H1 (cell line): ENCODE results near the gene OR4D11. TPM values are rescaled to one million over a fixed set of nuclear protein-coding genes. Genes with fewer than 3 reads are reported as not detected.
"Not testable (repeated sequence)": the region's sequence is repeated elsewhere in the genome, so short reads cannot be mapped to it uniquely, and the experiment has no call there.

ENCODE experiments used
- CTCF ChIA-PET: fragments of 300-600 bp; sonication (Branson Sonifier 250); formaldehyde crosslinking; loops from one replicate; lab custom pipeline; 2021; ENCODE audit not compliant: partially characterized antibody; lab: Charles Lee
- POLR2A ChIA-PET: fragments of 300-600 bp; sonication (Branson Sonifier 250); formaldehyde crosslinking; loops from one replicate; lab custom pipeline; 2021; ENCODE audit warnings: inconsistent platforms; ENCODE audit not compliant: partially characterized antibody; lab: Charles Lee
- DNase-seq, 2 experiments: peaks; one replicate each; pipeline versions ENCODE4 v3.0.0 to v3.0.0-alpha.2; 2010 to 2022; ENCODE audit warnings: low spot score in 2 of 2, low read depth in 1 of 2, mixed read lengths in 1 of 2
- FAIRE-seq: peaks from 2 replicates; lab custom pipeline; 2011; peaks lifted over from hg19 to GRCh38; lab: Jason Lieb, UNC
- H2AFZ ChIP-seq: 2 replicates; pipeline ENCODE4 v1.8.1; 2012; ENCODE audit warnings: low read length, inconsistent platforms
- H2AK5ac ChIP-seq: 2 replicates; pipeline ENCODE4 v1.6.1; 2013; ENCODE audit warnings: low read depth, low read length
- H2BK120ac ChIP-seq: replicated peaks from 2 replicates; pipeline ENCODE3; 2013; ENCODE audit warnings: low read depth, low read length, inconsistent platforms
- H2BK12ac ChIP-seq: 2 replicates; pipeline ENCODE4 v1.6.1; 2013; ENCODE audit warnings: low read depth, low read length
- H2BK15ac ChIP-seq: 2 replicates; pipeline ENCODE4 v1.6.1; 2013; ENCODE audit warnings: low read length
- H2BK20ac ChIP-seq: 2 replicates; pipeline ENCODE4 v1.6.1; 2013; ENCODE audit warnings: low read length
- H2BK5ac ChIP-seq: 2 replicates; pipeline ENCODE4 v1.6.1; 2013; ENCODE audit warnings: low read depth, low read length
- H3K14ac ChIP-seq: 2 replicates; pipeline ENCODE4 v1.6.1; 2013; ENCODE audit warnings: inconsistent platforms; ENCODE audit not compliant: insufficient read length
- H3K18ac ChIP-seq: 2 replicates; pipeline ENCODE4 v1.6.1; 2013; ENCODE audit warnings: low read length; ENCODE audit errors: extremely low read depth
- H3K23ac ChIP-seq: 2 replicates; pipeline ENCODE4 v1.6.1; 2013; ENCODE audit warnings: inconsistent platforms; ENCODE audit not compliant: insufficient read length
- H3K23me2 ChIP-seq: 2 replicates; pipeline ENCODE4 v1.6.1; 2013; ENCODE audit warnings: low read depth, low read length
- H3K27ac ChIP-seq: 2 replicates; pipeline ENCODE4 v1.6.1; 2011; ENCODE audit warnings: low read depth, low read length, inconsistent platforms
- H3K27me3 ChIP-seq, 4 experiments: replicated peaks in 1 of 4; 1 replicate in 1 of 4; 2 replicates in 3 of 4; pipeline versions ENCODE4 v1.6.1 to v1.8.1; 2011 to 2013; ENCODE audit warnings: low read length in 3 of 4, mild to moderate bottlenecking in 3 of 4, inconsistent platforms in 2 of 4, mixed read lengths in 2 of 4, moderate library complexity in 1 of 4; ENCODE audit not compliant: control insufficient read depth in 3 of 4, insufficient read depth in 3 of 4; ENCODE audit errors: extremely low read depth in 1 of 4
- H3K36me3 ChIP-seq, 4 experiments: 2 replicates each; pipeline versions ENCODE4 v1.6.1 to v1.8.1; 2011 to 2013; ENCODE audit warnings: mild to moderate bottlenecking in 4 of 4, low read length in 3 of 4, moderate library complexity in 2 of 4, control low read depth in 1 of 4, inconsistent platforms in 1 of 4; ENCODE audit not compliant: insufficient read depth in 4 of 4, control insufficient read depth in 2 of 4
- H3K4ac ChIP-seq: replicated peaks from 2 replicates; pipeline ENCODE3; 2013; ENCODE audit warnings: low read length, low read depth, mixed read lengths, inconsistent platforms; ENCODE audit not compliant: insufficient read length
- H3K4me1 ChIP-seq, 4 experiments: replicated peaks in 1 of 4; 1 replicate in 1 of 4; 2 replicates in 3 of 4; pipeline versions ENCODE4 v1.6.1 to v1.8.1; 2011 to 2013; ENCODE audit warnings: low read length in 3 of 4, inconsistent platforms in 2 of 4, mixed read lengths in 1 of 4; ENCODE audit not compliant: insufficient read depth in 4 of 4, control insufficient read depth in 3 of 4
- H3K4me2 ChIP-seq, 2 experiments: 2 replicates each; pipeline versions ENCODE4 v1.6.1 to v1.8.1; 2011 to 2013; ENCODE audit warnings: low read depth in 2 of 2, low read length in 2 of 2, control low read depth in 1 of 2, inconsistent platforms in 1 of 2, mild to moderate bottlenecking in 1 of 2; ENCODE audit not compliant: insufficient read depth in 1 of 2
- H3K4me3 ChIP-seq, 4 experiments: fragments of 200-600, 300-600 bp in 1 of 4; sonication (generic), shearing (Covaris generic), sonication (Bioruptor Twin) in 1 of 4; 2 replicates each; pipeline versions ENCODE4 v1.5.1 to v1.8.1; 2011 to 2016; ENCODE audit warnings: low read length in 4 of 4, low read depth in 3 of 4, control low read depth in 2 of 4, inconsistent platforms in 2 of 4, mild to moderate bottlenecking in 2 of 4, mixed read lengths in 1 of 4, moderate library complexity in 1 of 4; ENCODE audit not compliant: insufficient read depth in 2 of 4; ENCODE audit errors: extremely low read depth in 1 of 4
- H3K56ac ChIP-seq: replicated peaks from 2 replicates; pipeline ENCODE3; 2013; ENCODE audit warnings: low read depth, mild to moderate bottlenecking, mixed read lengths, low read length, inconsistent platforms; ENCODE audit not compliant: insufficient read length
- H3K79me1 ChIP-seq: 2 replicates; pipeline ENCODE4 v1.6.1; 2013; ENCODE audit warnings: low read depth, low read length, control low read depth
- H3K79me2 ChIP-seq, 2 experiments: 2 replicates each; pipeline versions ENCODE4 v1.6.1 to v1.8.1; 2012 to 2013; ENCODE audit warnings: low read length in 2 of 2, mild to moderate bottlenecking in 2 of 2, inconsistent platforms in 1 of 2; ENCODE audit not compliant: insufficient read depth in 2 of 2, control insufficient read depth in 1 of 2
- H3K9ac ChIP-seq, 4 experiments: replicated peaks in 1 of 4; 1 replicate in 1 of 4; 2 replicates in 3 of 4; pipeline versions ENCODE4 v1.6.1 to v1.8.1; 2011 to 2013; ENCODE audit warnings: low read depth in 3 of 4, low read length in 3 of 4, control low read depth in 2 of 4, mild to moderate bottlenecking in 2 of 4, moderate library complexity in 2 of 4, inconsistent platforms in 1 of 4; ENCODE audit errors: extremely low read depth in 1 of 4
- H3K9me3 ChIP-seq, 2 experiments: 2 replicates each; pipeline versions ENCODE4 v1.6.1 to v1.8.1; 2012 to 2013; ENCODE audit warnings: mild to moderate bottlenecking in 2 of 2, moderate library complexity in 2 of 2, control low read depth in 1 of 2, inconsistent platforms in 1 of 2, low read depth in 1 of 2, low read length in 1 of 2, mixed read lengths in 1 of 2; ENCODE audit not compliant: insufficient read depth in 2 of 2
- H4K20me1 ChIP-seq, 2 experiments: replicated peaks in 1 of 2; 2 replicates each; pipeline versions ENCODE3 to v1.8.1; 2011 to 2013; ENCODE audit warnings: inconsistent platforms in 2 of 2, low read length in 2 of 2, mild to moderate bottlenecking in 1 of 2; ENCODE audit not compliant: insufficient read depth in 2 of 2, control insufficient read depth in 1 of 2
- H4K5ac ChIP-seq: 2 replicates; pipeline ENCODE4 v1.6.1; 2013; ENCODE audit warnings: low read length, low read depth, mixed read lengths, inconsistent platforms; ENCODE audit not compliant: insufficient read length
- H4K8ac ChIP-seq: 2 replicates; pipeline ENCODE4 v1.8.0; 2013; ENCODE audit warnings: mild to moderate bottlenecking, moderate library complexity, low read length, inconsistent platforms; ENCODE audit not compliant: insufficient read depth; ENCODE audit errors: extremely low read depth
- H4K91ac ChIP-seq: replicated peaks from 2 replicates; pipeline ENCODE3; 2013; ENCODE audit warnings: low read length, mixed read lengths, inconsistent platforms; ENCODE audit not compliant: insufficient read length
- GABPA ChIP-seq: IDR thresholded peaks from 2 replicates; pipeline ENCODE4 v1.6.1; 2011; ENCODE audit warnings: mild to moderate bottlenecking, low read length, moderate library complexity, borderline replicate concordance; ENCODE audit not compliant: insufficient read depth
- KDM1A ChIP-seq: fragments of 200-600, 300-600 bp; sonication (generic); IDR thresholded peaks from 2 replicates; pipeline ENCODE4 v1.7.1; 2016; ENCODE audit warnings: mild to moderate bottlenecking, low read length, borderline replicate concordance
- NANOG ChIP-seq: IDR thresholded peaks from 2 replicates; pipeline ENCODE4 v1.6.1; 2011; ENCODE audit warnings: low read length, low read depth, mild to moderate bottlenecking, inconsistent platforms; ENCODE audit not compliant: insufficient read depth, poor library complexity, severe bottlenecking
- WGBS, 2 experiments: shearing (Covaris generic) in 1 of 2; methylation state at CpG; one replicate each; pipeline versions ENCODE4 v1.1.6 to v1.1.7; 2013 to 2015; ENCODE audit warnings: low lambda C conversion rate in 2 of 2, mixed read lengths in 2 of 2, inconsistent platforms in 1 of 2, low coverage in 1 of 2, missing lambda C conversion rate in 1 of 2; ENCODE audit not compliant: insufficient replicate concordance in 2 of 2, insufficient coverage in 1 of 2, insufficient read length in 1 of 2; ENCODE audit errors: extremely low coverage in 1 of 2, missing lambda C conversion rate in 1 of 2; 5-methylcytosine and 5-hydroxymethylcytosine counted together
- polyA plus RNA-seq, 7 experiments: library from polyadenylated mRNA; depleted of rRNA in 3 of 7; stranded (reverse) in 5 of 7; unstranded in 2 of 7; fragments of >200 nt in 5 of 7; fragments of 200-250 nt in 2 of 7; gene quantifications; 1 replicate in 5 of 7; 2 replicates in 1 of 7; 4 replicates in 1 of 7; pipeline versions ENCODE4 v1.2.1 to v1.2.3, GENCODE V29; 2011 to 2013; ENCODE audit warnings: missing spikeins in 2 of 7, mixed read lengths in 2 of 7
- total RNA-seq: library from RNA; stranded (reverse); fragmentation: NEBNext Ultra II Directional; extraction: Animal tissue kit (Norgen Biotek cat#: 25700); gene quantifications from 2 replicates; pipeline ENCODE4 v1.2.1, GENCODE V29; 2021

Gene OR4D11
- total and polyA plus RNA-seq, 2 of the 8 experiments (the other 6 are each of a cell fraction or from before 2014, with no cell fraction given): not detected

DNA sequence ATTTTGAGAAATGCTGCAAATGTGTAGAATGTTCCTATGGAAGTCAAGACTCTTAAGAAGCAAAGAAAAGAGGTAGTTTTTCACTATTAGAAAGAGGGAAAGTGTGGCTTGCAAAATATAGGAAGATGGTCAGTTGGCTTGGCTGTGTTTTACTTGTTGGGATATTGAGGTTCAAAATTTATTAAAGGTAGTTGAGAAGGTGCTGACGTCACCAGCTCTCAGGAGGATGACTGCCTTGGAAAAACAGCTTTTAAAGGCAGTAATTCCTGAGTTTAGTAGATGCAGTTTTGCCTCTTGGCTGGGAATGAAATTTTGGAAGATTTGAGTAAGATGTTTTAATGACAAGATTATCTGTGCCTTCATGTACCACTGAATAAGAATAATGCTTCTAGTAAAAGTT, 8.3 kb downstream of the OR4D11 start (continued):
- TF ChIP-seq KDM1A (no peak), GABPA (no peak), NANOG (no peak)

DNA sequence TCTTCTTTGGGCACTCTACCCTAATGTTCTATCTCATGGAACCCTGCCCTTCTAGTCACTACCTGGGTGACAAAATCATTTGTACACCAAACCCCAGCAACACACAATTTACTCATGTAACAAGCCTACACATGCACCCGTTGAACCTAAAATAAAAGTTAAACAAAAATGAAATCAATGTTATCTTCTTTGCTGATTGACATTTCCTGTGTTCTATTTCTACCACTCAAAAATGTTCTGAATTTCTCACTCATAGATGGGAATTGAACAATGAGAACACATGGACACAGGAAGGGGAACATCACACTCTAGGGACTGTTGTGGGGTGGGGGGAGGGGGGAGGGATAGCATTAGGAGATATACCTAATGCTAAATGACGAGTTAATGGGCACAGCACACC, 16.8 kb downstream of the OR4D11 start:
- H4K8ac ChIP-seq, H2AK5ac ChIP-seq, H4K5ac ChIP-seq, H2BK15ac ChIP-seq, H2BK12ac ChIP-seq, H3K27ac ChIP-seq, H3K36me3 ChIP-seq, H3K56ac ChIP-seq, H2BK120ac ChIP-seq, H3K4me2 ChIP-seq, FAIRE-seq, DNase-seq, H3K14ac ChIP-seq, H3K4ac ChIP-seq, H3K23me2 ChIP-seq, H3K4me3 ChIP-seq, H3K23ac ChIP-seq, H2AFZ ChIP-seq, H2BK5ac ChIP-seq, H3K79me2 ChIP-seq, H2BK20ac ChIP-seq, H3K27me3 ChIP-seq, H4K91ac ChIP-seq, H3K4me1 ChIP-seq, H3K9me3 ChIP-seq, H3K9ac ChIP-seq, POLR2A ChIA-PET, H3K79me1 ChIP-seq, H3K18ac ChIP-seq, H4K20me1 ChIP-seq: not testable (repeated sequence)
- 100% methylated on average over 1 of the region's 2 CpGs; no CpG with 5 or more reads in 1 of the 2 experiments for WGBS, 2 experiments
- CTCF ChIA-PET: interaction anchor here (1.1 to 1.3 kb wide), 4 partner anchors 8 to 338 kb away, joined by 3 read pairs; no protein-coding TSS in a partner anchor
